GM12878 (cell line): ENCODE results near the gene SOX18. TPM values are rescaled to one million over a fixed set of nuclear protein-coding genes. Genes with fewer than 3 reads are reported as not detected.

ENCODE experiments used
- CEBPB ChIP-seq, 2 experiments: fragments of 150-350 bp in 1 of 2; IDR thresholded peaks; 2 replicates each; pipeline ENCODE4 v1.6.1; 2012 to 2014; ENCODE audit warnings: low read depth in 2 of 2, low read length in 2 of 2, borderline replicate concordance in 1 of 2, inconsistent platforms in 1 of 2
- CREM ChIP-seq: IDR thresholded peaks from 2 replicates; pipeline ENCODE4 v1.6.1; 2014; ENCODE audit warnings: antibody characterized with exemption, low read depth
- MAX ChIP-seq: IDR thresholded peaks from 2 replicates; pipeline ENCODE4 v1.6.1; 2012; ENCODE audit warnings: low read depth, low read length, improper control_type of control experiment
- MLLT1 ChIP-seq: fragments of 450-650 bp; IDR thresholded peaks from 2 replicates; pipeline ENCODE4 v1.6.1; 2016; ENCODE audit warnings: mild to moderate bottlenecking
- PAX5 ChIP-seq: IDR thresholded peaks from 2 replicates; pipeline ENCODE4 v1.6.1; 2011; ENCODE audit warnings: low read depth, low read length, borderline replicate concordance
- POLR2AphosphoS5 ChIP-seq: IDR thresholded peaks from 2 replicates; pipeline ENCODE4 v1.6.1; 2011; ENCODE audit warnings: mild to moderate bottlenecking, low read length, inconsistent platforms
- SMAD5 ChIP-seq: IDR thresholded peaks from 2 replicates; pipeline ENCODE4 v1.6.1; 2016; ENCODE audit warnings: antibody characterized with exemption, low read depth
- SP1 ChIP-seq: IDR thresholded peaks from one replicate; pipeline ENCODE4 v1.6.1; 2011; ENCODE audit warnings: low read depth, low read length
- TCF12 ChIP-seq: IDR thresholded peaks from 2 replicates; pipeline ENCODE4 v1.6.1; 2011; ENCODE audit warnings: low read depth, mild to moderate bottlenecking, low read length
- USF2 ChIP-seq: IDR thresholded peaks from 2 replicates; pipeline ENCODE4 v1.6.1; 2011; ENCODE audit warnings: low read depth, low read length, improper control_type of control experiment, borderline replicate concordance
- WRNIP1 ChIP-seq: IDR thresholded peaks from 2 replicates; pipeline ENCODE4 v1.6.1; 2011; ENCODE audit warnings: low read depth, low read length, improper control_type of control experiment, borderline replicate concordance
- ZBTB11 ChIP-seq: fragments of 450-650 bp; formaldehyde crosslinking; IDR thresholded peaks from 2 replicates; pipeline ENCODE4 v1.5.0; 2022; ENCODE audit warnings: mild to moderate bottlenecking, missing genetic modification characterization
- ZBTB4 ChIP-seq: fragments of 450-650 bp; formaldehyde crosslinking; IDR thresholded peaks from 2 replicates; pipeline ENCODE4 v1.4.0; 2022; ENCODE audit warnings: mild to moderate bottlenecking, moderate library complexity
- ZNF384 ChIP-seq: IDR thresholded peaks from 2 replicates; pipeline ENCODE4 v1.6.1; 2012; ENCODE audit warnings: low read depth, mild to moderate bottlenecking, low read length, improper control_type of control experiment, borderline replicate concordance
- ZNF592 ChIP-seq: fragments of 450-650 bp; IDR thresholded peaks from 2 replicates; pipeline ENCODE4 v1.6.1; 2017; ENCODE audit warnings: mild to moderate bottlenecking, moderate library complexity
- polyA plus RNA-seq, 11 experiments: library from polyadenylated mRNA; depleted of rRNA in 4 of 11; unstranded in 6 of 11; stranded (reverse) in 5 of 11; fragments of >200 nt; fragmentation: Nextera tagmentation in 4 of 11; fragmentation: Illumina TruSeq in 1 of 11; extraction: Ambion mirVana in 4 of 11; extraction: Trizol in 1 of 11; gene quantifications; 1 replicate in 1 of 11; 2 replicates in 10 of 11; pipeline versions ENCODE4 v1.2.1 to v1.2.3, GENCODE V29; 2011 to 2016; ENCODE audit warnings: inconsistent platforms in 2 of 11, missing spikeins in 2 of 11, low read depth in 1 of 11
- total RNA-seq, 4 experiments: library from RNA; depleted of rRNA in 3 of 4; stranded (reverse); fragments of >200 nt in 3 of 4; fragmentation: Illumina TruSeq in 1 of 4; extraction: Trizol in 1 of 4; gene quantifications; 2 replicates each; pipeline versions ENCODE4 v1.2.1 to v1.2.3, GENCODE V29; 2013 to 2021

SOX18 gene
- total and polyA plus RNA-seq, 10 of the 15 experiments (the other 5 are each of a cell fraction or from before 2014, with no cell fraction given): 0.05 to 5.6 (median 0.28) TPM; not detected in 3

GRCh38 chr20:64037498-64038213, 11.8 kb downstream of the SOX18 start (continued):
- TF ChIP-seq ZNF592: no peak
- no peak for TF ChIP-seq TCF12
- TF ChIP-seq ZNF384: no peak
- TF ChIP-seq SMAD5: peak; percentile 75
- TF ChIP-seq MLLT1: peak; percentile 11; the same call in 1 of the 2 replicates
- TF ChIP-seq PAX5: no peak
- no peak for TF ChIP-seq CEBPB (IDR thresholded peaks at IDR 0.05; ENCODE audit: borderline replicate concordance in 1 of 2, low read depth in 2 of 2, low read length in 2 of 2)
- TF ChIP-seq POLR2AphosphoS5: peak; percentile 41; the same call in 1 of the 2 replicates
- TF ChIP-seq ZBTB11 (CRISPR knock-in tag): no peak
- TF ChIP-seq WRNIP1: no peak
- no peak for TF ChIP-seq ZBTB4 (CRISPR knock-in tag)
- no peak for TF ChIP-seq SP1
- peak; percentile 44; the same call in 1 of the 2 replicates for TF ChIP-seq MAX
- TF ChIP-seq CREM: no peak
- TF ChIP-seq USF2: no peak
